Measurements from ENCODE around the gene ZBTB46.

DNA sequence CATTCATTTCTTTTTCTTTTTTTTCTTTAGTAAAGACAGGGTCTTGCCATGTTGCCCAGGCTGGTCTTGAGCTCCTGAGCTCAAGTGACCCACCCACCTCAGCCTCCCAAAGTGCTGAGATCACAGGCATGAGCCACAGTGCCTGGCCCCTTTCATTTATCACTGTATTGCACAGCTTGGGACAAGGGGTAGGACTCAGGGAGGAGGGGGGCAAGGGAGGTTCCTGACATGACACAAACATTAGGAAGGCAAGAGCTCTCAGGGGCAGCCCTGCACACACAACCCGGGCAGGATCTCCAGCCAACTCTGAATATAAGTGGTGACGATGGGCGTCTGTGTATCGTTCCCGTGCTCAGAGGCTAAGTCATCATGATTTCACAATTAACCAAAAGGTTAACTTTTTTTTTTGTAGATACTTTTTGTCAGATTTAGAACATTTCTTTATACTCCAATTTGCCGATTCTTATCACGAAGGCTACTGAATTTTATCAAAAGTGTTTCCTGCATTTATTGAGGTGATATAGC, 71.6 kb downstream of the ZBTB46 start:
- TF ChIP-seq SREBF1 (IDR thresholded peaks at IDR 0.05; ENCODE audit: low read length) = no peak
- TF ChIP-seq EZH2 (IDR thresholded peaks at IDR 0.05; ENCODE audit: borderline replicate concordance, control insufficient read depth, low read depth, low read length) = no peak
- no peak for TF ChIP-seq TAF1 (IDR thresholded peaks at IDR 0.05; ENCODE audit: borderline replicate concordance, low read depth, low read length)
- TF ChIP-seq EP300 (IDR thresholded peaks at IDR 0.05; ENCODE audit: borderline replicate concordance in 1 of 2, control insufficient read depth in 1 of 2, low read depth in 2 of 2, low read length in 2 of 2) = no peak
- TF ChIP-seq, protein P1, sequence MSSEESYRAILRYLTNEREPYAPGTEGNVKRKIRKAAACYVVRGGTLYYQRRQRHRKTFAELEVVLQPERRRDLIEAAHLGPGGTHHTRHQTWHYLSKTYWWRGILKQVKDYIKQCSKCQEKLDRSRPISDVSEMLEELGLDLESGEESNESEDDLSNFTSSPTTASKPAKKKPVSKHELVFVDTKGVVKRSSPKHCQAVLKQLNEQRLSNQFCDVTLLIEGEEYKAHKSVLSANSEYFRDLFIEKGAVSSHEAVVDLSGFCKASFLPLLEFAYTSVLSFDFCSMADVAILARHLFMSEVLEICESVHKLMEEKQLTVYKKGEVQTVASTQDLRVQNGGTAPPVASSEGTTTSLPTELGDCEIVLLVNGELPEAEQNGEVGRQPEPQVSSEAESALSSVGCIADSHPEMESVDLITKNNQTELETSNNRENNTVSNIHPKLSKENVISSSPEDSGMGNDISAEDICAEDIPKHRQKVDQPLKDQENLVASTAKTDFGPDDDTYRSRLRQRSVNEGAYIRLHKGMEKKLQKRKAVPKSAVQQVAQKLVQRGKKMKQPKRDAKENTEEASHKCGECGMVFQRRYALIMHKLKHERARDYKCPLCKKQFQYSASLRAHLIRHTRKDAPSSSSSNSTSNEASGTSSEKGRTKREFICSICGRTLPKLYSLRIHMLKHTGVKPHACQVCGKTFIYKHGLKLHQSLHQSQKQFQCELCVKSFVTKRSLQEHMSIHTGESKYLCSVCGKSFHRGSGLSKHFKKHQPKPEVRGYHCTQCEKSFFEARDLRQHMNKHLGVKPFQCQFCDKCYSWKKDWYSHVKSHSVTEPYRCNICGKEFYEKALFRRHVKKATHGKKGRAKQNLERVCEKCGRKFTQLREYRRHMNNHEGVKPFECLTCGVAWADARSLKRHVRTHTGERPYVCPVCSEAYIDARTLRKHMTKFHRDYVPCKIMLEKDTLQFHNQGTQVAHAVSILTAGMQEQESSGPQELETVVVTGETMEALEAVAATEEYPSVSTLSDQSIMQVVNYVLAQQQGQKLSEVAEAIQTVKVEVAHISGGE (CRISPR knock-in tag; IDR thresholded peaks at IDR 0.05) = no peak
- no peak for TF ChIP-seq KDM1A (IDR thresholded peaks at IDR 0.05; ENCODE audit: borderline replicate concordance)
- no peak for TF ChIP-seq CREB1 (IDR thresholded peaks at IDR 0.05; ENCODE audit: low read depth)
- TF ChIP-seq POLR2AphosphoS5 (IDR thresholded peaks at IDR 0.05; ENCODE audit: low read length) = no peak
- TF ChIP-seq, protein P2, sequence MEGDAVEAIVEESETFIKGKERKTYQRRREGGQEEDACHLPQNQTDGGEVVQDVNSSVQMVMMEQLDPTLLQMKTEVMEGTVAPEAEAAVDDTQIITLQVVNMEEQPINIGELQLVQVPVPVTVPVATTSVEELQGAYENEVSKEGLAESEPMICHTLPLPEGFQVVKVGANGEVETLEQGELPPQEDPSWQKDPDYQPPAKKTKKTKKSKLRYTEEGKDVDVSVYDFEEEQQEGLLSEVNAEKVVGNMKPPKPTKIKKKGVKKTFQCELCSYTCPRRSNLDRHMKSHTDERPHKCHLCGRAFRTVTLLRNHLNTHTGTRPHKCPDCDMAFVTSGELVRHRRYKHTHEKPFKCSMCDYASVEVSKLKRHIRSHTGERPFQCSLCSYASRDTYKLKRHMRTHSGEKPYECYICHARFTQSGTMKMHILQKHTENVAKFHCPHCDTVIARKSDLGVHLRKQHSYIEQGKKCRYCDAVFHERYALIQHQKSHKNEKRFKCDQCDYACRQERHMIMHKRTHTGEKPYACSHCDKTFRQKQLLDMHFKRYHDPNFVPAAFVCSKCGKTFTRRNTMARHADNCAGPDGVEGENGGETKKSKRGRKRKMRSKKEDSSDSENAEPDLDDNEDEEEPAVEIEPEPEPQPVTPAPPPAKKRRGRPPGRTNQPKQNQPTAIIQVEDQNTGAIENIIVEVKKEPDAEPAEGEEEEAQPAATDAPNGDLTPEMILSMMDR (IDR thresholded peaks at IDR 0.05 in 2 of 3, conservative IDR thresholded peaks at IDR 0.05 in 1 of 3; ENCODE audit: control insufficient read depth in 2 of 3, extremely low read depth in 1 of 3, insufficient read depth in 1 of 3, low read depth in 3 of 3, low read length in 3 of 3) = no peak
- TF ChIP-seq YY1 (IDR thresholded peaks at IDR 0.05; ENCODE audit: low read depth, low read length) = no peak
- no peak for TF ChIP-seq ZNF274 (IDR thresholded peaks at IDR 0.05; ENCODE audit: insufficient read depth, insufficient read length)
- TF ChIP-seq TCF12 (IDR thresholded peaks at IDR 0.05; ENCODE audit: low read depth, low read length) = no peak

Measured in GM12878 (cell line).